Measurements from ENCODE around the gene TTC23L.

- TF ChIP-seq, protein P1, sequence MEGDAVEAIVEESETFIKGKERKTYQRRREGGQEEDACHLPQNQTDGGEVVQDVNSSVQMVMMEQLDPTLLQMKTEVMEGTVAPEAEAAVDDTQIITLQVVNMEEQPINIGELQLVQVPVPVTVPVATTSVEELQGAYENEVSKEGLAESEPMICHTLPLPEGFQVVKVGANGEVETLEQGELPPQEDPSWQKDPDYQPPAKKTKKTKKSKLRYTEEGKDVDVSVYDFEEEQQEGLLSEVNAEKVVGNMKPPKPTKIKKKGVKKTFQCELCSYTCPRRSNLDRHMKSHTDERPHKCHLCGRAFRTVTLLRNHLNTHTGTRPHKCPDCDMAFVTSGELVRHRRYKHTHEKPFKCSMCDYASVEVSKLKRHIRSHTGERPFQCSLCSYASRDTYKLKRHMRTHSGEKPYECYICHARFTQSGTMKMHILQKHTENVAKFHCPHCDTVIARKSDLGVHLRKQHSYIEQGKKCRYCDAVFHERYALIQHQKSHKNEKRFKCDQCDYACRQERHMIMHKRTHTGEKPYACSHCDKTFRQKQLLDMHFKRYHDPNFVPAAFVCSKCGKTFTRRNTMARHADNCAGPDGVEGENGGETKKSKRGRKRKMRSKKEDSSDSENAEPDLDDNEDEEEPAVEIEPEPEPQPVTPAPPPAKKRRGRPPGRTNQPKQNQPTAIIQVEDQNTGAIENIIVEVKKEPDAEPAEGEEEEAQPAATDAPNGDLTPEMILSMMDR (IDR thresholded peaks at IDR 0.05), result no peak
- TF ChIP-seq POLR2A (IDR thresholded peaks at IDR 0.05) (no peak), EP300 (IDR thresholded peaks at IDR 0.05) (no peak), POLR2AphosphoS5 (IDR thresholded peaks at IDR 0.05) (no peak)
Observed at GRCh38 chr5:34849253-34849652, 10.3 kb downstream of the TTC23L start.

Measured in suprapubic skin (tissue), 4 donors.